ENCODE measurements around the gene NBPF1.
"Not testable (repeated sequence)": the region's sequence is repeated elsewhere in the genome, so short reads cannot be mapped to it uniquely, and the experiment has no call there.

The NBPF1 gene

DNA sequence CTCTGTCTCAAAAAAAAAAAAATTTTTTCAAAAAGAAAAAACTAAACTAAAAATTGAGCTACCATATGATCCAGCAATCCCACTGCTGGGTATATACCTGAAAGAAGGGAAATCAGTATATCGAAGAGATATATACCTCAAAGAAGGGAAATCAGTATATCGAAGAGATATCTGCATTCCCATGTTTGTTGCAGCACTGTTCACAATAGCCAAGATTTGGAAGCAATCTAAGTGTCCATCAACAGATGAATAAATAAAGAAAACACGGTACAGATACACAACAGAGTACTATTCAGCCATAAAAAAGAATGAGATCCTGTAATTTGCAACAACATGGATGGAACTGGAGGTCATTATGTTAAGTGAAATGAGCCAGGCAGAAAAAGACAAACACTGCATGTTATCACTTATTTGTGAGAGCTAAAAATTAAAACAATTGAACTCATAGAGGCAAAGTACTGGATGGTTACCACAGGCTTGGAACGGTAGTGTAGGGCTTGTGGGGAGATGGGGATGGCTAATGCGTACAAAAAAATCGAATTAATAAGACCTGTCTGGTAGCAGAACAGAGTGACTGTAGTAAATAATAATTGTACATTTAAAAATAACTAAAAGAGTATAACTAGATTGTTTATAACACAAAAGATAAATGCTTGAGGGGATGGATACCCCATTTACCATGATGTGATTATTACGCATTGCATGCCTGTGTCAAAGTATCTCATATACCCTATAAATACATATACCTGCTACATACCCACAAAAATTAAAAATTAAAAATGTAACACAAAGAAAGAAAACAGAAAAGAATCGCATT lies 28.0 kb upstream of the NBPF1 start:
- not testable (repeated sequence) for DNase-seq

DNA sequence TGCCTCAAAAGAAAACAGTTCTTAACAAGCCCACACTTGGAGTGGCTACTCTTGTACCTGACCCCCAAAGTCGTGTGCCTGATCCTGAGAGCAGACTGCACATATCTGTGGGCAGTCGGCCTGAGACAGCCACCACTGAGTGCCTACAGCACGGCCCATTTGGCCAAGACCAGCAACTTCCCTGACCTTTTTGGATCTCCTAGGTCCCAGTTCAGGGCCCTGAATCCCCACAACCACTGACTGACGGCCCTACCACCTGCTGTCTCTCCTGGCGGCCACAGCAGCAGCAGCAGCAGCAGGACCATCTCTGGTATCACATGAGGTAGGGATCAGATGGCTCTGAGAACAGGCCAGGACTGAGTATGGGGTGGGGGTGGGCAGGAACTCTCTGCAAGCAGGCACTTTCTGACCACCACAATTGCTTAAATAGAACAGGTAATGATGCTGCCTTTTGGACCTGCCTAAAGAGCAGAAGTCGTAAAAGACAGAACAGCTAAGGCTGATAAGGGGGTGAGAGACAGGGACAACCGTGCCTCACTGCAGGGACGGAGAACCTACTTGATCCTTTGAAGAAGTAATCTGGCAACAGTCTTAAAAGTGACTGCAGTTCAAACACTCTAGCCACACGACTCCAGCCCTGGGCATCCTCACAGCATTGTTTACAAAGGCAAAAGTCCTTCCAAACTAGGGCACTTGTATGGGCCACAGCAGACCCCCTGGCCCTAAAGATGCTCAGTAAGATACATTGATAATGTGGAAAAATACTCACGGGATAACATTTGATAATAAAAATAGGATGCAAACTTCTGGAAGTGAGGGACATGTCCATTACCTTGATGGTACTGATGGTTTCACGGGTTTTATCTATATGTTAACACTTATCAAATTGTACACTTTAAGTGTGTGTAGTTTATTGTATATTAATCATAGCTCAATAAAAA lies 26.0 kb upstream of the NBPF1 start:
- DNase-seq = not testable (repeated sequence)

DNA sequence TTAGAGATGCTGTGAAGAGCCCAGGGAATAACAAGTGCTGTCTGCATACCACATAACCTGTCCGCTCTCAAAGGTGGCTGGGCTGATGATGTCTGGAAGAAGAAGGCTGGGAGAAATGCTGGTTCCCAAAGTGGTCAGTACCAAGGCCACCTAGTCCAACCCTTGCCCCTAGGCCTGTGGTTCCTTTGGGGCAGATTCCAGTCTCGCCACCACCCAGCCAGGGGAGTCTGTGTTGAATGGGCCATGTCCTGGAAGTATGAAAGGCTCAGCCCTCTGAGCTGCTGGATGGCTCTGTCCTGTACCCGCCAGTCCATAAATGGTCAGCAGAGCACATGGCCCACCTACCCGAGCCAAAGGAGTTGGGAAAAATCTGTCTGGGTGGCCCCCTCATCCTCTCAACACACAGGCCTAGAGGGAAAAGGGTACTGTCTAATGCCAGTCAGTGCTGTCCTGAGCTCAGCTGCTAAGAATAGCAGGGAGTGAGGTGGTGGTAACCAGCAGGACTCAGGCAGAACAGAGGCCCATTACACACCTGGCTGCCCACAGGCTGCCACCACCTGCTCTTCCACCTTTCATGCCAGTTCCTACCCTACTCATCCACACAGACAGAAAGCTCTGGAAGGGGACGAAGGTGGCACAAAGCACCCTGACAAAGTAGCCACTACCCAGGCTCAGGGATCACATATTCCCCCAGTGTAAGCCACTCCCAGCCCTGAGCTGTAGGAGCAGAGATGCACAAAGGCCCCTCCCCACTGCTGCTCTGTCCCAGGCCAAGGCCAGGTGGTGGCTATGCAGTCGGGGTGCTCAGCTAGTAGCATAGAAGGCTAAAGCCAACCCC lies 24.8 kb upstream of the NBPF1 start:
- DNase-seq = not testable (repeated sequence)

GRCh38 chr1:16636551-16637195 lies 23.3 kb upstream of the NBPF1 start:
- not testable (repeated sequence) for DNase-seq

DNA sequence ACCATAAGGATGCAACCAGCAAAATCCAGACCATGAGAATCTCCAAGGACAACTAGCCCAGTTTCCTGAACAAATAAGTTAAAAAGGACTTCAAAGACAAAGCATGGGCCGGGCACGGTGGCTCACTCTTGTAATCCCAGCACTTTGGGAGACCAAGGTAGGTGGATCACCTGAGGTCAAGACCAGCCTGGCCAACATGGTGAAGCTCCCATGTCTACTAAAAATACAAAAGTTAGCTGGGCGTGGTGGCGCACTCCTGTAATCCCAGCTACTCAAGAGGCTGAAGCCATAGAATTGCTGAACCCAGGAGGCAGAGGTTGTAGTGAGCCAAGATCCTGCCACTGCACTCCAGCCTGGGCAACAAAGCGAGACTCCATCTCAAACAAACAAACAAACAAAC lies 22.6 kb upstream of the NBPF1 start:
- DNase-seq = not testable (repeated sequence)

- not testable (repeated sequence) for DNase-seq
Observed at GRCh38 chr1:16633540-16634282, 20.3 kb upstream of the NBPF1 start.

DNA sequence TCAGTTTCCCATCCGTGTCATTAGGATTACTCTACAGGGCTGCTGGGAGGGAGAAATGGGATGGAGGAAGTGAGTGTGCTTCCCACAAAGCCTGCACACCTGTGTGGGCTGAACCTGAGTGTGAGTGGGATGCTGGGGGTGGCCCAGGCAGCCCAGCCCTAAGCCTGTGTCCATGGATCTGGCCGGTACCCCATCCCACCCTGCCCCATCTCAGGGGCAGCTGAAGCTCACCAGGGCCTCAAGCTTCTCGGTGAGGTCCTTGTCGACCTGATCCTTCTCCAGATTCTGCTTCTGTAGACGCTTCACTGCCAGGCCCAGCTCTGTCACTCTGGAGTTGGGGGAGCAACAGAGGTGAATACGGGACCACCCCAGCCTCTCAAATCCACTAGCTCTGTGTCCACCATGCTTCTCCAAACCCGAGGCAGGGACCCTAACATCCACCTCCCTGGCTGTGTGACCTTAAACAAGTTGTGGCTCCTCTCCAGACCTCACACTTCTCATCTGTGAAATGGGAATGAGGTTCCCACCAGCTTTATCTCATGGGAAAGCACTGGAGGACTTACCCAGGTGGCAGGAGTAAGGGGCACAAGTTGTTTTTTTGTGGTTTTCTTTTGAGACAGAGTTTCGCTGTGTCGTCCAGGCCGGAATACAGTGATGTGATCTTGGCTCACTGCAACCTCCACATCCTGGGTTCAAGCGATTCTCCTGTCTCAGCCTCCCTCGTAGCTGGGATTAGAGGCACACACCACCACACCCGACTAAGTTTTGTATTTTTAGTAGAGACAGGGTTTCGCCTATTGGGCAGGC lies 18.9 kb upstream of the NBPF1 start:
- not testable (repeated sequence) for DNase-seq

DNA sequence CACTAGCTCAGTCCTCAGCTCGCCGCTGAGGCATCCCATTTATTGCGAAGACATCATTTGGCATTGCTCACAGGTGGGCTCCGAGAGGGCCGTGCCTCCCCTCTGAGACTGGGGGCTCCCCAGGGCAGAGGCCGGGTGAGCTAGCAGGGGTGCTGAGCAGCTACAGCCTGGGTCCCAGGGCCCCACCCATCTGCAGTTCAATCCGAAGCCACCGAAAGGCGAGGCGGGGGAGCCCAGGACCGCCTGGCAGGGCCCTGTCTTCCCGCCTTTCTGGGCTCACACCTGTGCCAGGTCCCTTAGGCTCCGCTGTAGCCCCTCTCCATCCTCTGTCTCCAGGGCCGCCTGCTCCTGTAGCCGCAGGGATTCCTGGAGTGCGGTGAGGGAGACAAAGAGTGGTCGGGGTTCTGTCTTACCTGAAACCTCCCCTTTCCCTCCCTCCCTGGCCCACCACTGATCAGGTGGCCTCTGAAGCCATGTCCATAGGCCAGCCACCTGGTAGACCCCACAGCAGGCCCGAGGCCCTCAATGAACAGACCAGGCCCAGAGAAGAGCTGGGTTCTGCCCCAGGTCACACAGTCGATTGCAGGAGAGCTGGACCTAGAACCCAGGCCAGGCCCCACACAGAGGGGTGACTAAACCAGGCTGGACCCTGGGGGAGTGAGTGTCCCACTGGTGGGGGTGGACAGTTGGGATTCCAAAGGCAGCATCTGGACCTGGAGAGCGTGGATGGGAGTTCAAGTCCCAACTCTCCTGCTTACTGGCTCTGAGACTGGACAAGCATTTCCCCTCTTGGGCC lies 18.1 kb upstream of the NBPF1 start:
- no peak for DNase-seq

DNA sequence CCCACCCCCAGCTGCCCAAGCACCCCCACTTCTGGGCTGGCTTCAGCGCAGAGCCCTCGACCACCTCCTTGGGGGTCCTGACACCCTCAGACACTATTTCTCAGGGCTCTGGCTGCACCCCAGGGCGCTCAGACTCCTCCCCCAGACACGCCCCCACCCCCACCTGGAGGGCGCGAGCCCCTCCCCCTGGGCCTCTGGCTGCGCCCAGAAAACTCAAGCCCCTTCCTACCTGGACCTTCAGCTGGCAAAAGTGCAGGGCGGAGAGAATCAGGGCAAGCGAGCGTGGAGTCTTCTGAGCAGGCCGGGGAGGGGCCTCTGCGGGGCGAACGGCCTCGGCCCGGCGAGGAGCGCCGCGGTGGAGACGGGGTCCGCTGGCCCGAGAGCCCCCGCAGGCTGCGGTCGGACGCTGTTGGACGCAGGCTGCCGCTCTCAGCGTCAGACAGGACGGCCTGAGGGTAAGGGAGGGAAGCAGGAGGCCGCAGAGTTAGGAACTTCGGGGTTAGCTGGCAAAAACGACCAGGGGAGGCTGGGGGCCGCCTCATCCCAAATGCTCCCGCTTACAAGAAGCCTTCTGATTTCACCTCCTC lies 17.4 kb upstream of the NBPF1 start:
- no peak for DNase-seq

- not testable (repeated sequence) for DNase-seq
Observed at GRCh38 chr1:16629916-16630530, 16.7 kb upstream of the NBPF1 start.

DNA sequence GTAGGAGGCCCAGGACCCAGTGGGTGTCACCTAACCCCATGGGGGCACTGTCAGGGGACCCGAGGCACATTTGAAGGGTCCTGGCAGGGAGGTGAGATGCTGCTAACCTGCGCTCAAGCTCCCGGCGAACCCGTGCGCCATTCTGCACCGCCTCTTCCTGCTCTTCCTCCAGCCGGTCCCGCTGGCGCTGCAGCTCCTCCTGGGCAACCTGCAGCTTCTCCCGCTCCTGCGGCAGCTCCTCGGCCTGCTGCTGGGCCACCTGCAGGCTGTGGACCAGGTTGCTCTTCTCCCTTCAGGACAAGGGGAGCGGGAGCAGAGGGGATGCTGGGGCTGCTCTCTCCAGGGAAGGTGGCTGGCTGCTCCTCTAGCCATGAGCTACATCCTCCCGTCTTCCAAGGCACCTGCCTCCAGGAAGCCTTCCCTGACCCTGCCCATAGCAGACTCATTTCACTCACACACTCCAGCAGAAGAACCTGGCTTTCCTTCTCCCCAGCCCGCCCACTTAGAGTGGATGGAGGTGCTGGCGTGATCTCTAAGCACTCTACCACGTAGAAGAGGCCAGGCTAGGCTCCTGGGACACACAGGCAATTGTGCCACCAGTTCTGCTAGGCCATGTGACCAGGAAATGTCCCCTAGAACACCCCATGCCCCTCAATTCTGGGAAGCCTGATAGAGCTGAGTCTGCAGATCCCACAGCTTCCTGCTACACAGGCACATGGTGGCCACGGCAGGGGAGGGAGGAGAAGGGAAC lies 15.2 kb upstream of the NBPF1 start:
- no peak for DNase-seq

DNA sequence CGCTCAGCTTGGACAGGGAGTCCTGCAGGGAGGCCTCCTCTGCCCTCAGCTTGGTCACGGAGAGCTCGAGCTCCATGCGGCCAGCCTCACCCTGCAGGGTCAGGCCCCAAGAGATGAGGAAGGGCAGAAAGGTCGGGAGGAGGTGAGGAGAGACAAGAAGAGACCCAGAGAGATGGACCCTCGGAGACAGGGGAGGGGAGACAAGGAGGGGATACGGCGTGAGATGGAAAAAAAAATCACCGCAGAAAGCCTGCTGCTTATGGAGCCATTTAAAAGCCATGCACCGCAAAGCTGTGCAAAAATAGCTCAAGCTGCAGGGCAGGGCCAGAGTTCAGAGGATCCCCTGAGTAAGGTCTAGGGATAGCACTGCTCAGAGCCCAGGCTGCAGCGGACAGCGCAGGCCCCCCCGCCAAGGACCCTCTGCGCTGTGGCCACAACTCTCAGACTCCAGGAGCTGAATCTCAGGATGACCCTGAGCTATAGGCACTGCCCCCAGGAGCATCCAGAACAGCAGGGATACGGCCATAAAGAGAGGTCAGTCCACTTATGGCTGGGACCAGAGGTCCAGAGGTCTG lies 13.1 kb upstream of the NBPF1 start:
- DNase-seq = not testable (repeated sequence)

- DNase-seq = no peak
Observed at GRCh38 chr1:16625497-16626408, 12.4 kb upstream of the NBPF1 start.

- DNase-seq = not testable (repeated sequence)
Observed at GRCh38 chr1:16623812-16624719, 10.7 kb upstream of the NBPF1 start.

DNA sequence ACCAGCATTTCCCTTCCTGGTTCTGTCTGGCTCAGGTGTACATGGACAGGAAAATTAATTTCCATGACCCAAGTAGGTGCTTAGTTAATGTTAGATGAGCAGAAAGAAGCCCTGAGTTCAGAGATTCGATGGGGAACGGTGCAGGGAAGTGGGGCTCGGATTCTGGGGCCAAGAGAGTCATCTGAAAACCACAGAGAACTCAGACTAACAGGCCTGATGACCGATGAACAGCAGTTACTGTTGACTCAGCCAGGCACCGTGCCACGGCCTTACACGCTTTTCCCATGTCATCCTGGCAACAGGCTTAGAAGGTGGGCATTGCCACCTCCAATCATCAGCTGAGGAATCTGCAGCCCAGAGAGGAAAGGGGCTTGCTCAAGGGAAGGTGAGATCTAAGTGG lies 10.0 kb upstream of the NBPF1 start:
- not testable (repeated sequence) for DNase-seq

All from stimulated activated CD4-positive, alpha-beta T cell treated with anti-CD3 and anti-CD28 coated beads, Interleukin-4, amount 100 ng/mL, for 4 hours (primary cell).